Pons (tissue), 1 donor: ENCODE data around the gene OBSL1.

Source experiments
- DNase-seq: peaks from one replicate; pipeline ENCODE4 v3.0.0-alpha.2; 2016; ENCODE audit warnings: low spot score

The OBSL1 gene

GRCh38 chr2:219571311-219572236 is at the start of gene OBSL1:
OBSL1 (minus strand) TSS chr2:219571539; CDS start chr2:219571232, 307 bp downstream.
- peak; percentile 7 for DNase-seq

GRCh38 chr2:219620546-219620945 is 49.2 kb upstream of the OBSL1 start:
- no peak for DNase-seq

GRCh38 chr2:219619235-219619634 is 47.9 kb upstream of the OBSL1 start:
- DNase-seq: no peak

- DNase-seq: no peak
Measured at GRCh38 chr2:219618733-219619122, 47.4 kb upstream of the OBSL1 start.

GRCh38 chr2:219616550-219616949 is 45.2 kb upstream of the OBSL1 start:
- DNase-seq: no peak

GRCh38 chr2:219615894-219616293 is 44.6 kb upstream of the OBSL1 start:
- DNase-seq: no peak

GRCh38 chr2:219615036-219615435 is 43.7 kb upstream of the OBSL1 start:
- DNase-seq: no peak

GRCh38 chr2:219614076-219614860 is 42.9 kb upstream of the OBSL1 start:
- DNase-seq: no peak

GRCh38 chr2:219613461-219614070 is 42.2 kb upstream of the OBSL1 start:
- DNase-seq: no peak

GRCh38 chr2:219612577-219613286 is 41.4 kb upstream of the OBSL1 start:
- no peak for DNase-seq

GRCh38 chr2:219611866-219612576 is 40.7 kb upstream of the OBSL1 start:
- no peak for DNase-seq

GRCh38 chr2:219611306-219611705 is 40.0 kb upstream of the OBSL1 start:
- no peak for DNase-seq

GRCh38 chr2:219609149-219609750 is 37.9 kb upstream of the OBSL1 start:
- DNase-seq: no peak

- no peak for DNase-seq
Measured at GRCh38 chr2:219608399-219608964, 37.1 kb upstream of the OBSL1 start.

- no peak for DNase-seq
Measured at GRCh38 chr2:219607931-219608330, 36.6 kb upstream of the OBSL1 start.

- no peak for DNase-seq
Measured at GRCh38 chr2:219605607-219605954, 34.2 kb upstream of the OBSL1 start.

GRCh38 chr2:219603771-219604170 is 32.4 kb upstream of the OBSL1 start:
- DNase-seq: peak; percentile 54

GRCh38 chr2:219598308-219599078 is 27.2 kb upstream of the OBSL1 start:
- DNase-seq: peak; percentile 14

GRCh38 chr2:219597552-219598307 is 26.4 kb upstream of the OBSL1 start, which contains the start of gene STK11IP:
STK11IP (plus strand) TSS chr2:219597857; CDS start chr2:219598120, 263 bp downstream.
- DNase-seq: peak; percentile 94
